SK-N-SH treated with all-trans-retinoic acid at 6 μM for 48 hours (cell line): ENCODE results near the gene RASGRF2.

Source experiments
- BACH2 ChIP-seq: fragments of 250-450 bp; sonication (Bioruptor Pico); IDR thresholded peaks from 2 replicates; pipeline ENCODE4 v1.9.0; 2021; ENCODE audit warnings: mild to moderate bottlenecking, borderline replicate concordance
- ESRRG ChIP-seq: fragments of 250-450 bp; sonication (Bioruptor Pico); IDR thresholded peaks from 2 replicates; pipeline ENCODE4 v1.6.1; 2021; ENCODE audit warnings: mild to moderate bottlenecking
- GLIS3 ChIP-seq: fragments of 250-450 bp; sonication (Bioruptor Pico); IDR thresholded peaks from 2 replicates; pipeline ENCODE4 v1.5.0; 2020; ENCODE audit warnings: mild to moderate bottlenecking, moderate library complexity
- ISL1 ChIP-seq: fragments of 250-450 bp; sonication (Bioruptor Pico); IDR thresholded peaks from 2 replicates; pipeline ENCODE4 v2.1.2; 2022; ENCODE audit warnings: mild to moderate bottlenecking, moderate library complexity
- RARB ChIP-seq: fragments of 250-450 bp; sonication (Bioruptor Pico); IDR thresholded peaks from 2 replicates; pipeline ENCODE4 v1.8.0; 2021; ENCODE audit warnings: mild to moderate bottlenecking, moderate library complexity
- TOX ChIP-seq: fragments of 250-450 bp; sonication (Bioruptor Pico); IDR thresholded peaks from 2 replicates; pipeline ENCODE4 v1.8.0; 2021; ENCODE audit warnings: mild to moderate bottlenecking, moderate library complexity, borderline replicate concordance
- ZC3H10 ChIP-seq: fragments of 250-450 bp; sonication (Bioruptor Pico); IDR thresholded peaks from 2 replicates; pipeline ENCODE4 v1.5.1; 2021; ENCODE audit warnings: mild to moderate bottlenecking, moderate library complexity
- ZNF70 ChIP-seq: fragments of 450-650 bp; formaldehyde crosslinking; IDR thresholded peaks from 2 replicates; pipeline ENCODE4 v1.5.0; 2020; ENCODE audit warnings: mild to moderate bottlenecking, moderate library complexity
- ZNF8 ChIP-seq: fragments of 450-650 bp; formaldehyde crosslinking; IDR thresholded peaks from 2 replicates; pipeline ENCODE4 v1.5.0; 2020; ENCODE audit warnings: mild to moderate bottlenecking, moderate library complexity
- TF ChIP-seq, protein P1 (sequence below): fragments of 250-450 bp; sonication (Bioruptor Pico); IDR thresholded peaks from 2 replicates; pipeline ENCODE4 v1.8.0; 2020; ENCODE audit warnings: mild to moderate bottlenecking, moderate library complexity, borderline replicate concordance
- TF ChIP-seq, protein P2 (sequence below): fragments of 250-450 bp; sonication (Bioruptor Pico); IDR thresholded peaks from 2 replicates; pipeline ENCODE4 v1.5.0; 2020; ENCODE audit warnings: mild to moderate bottlenecking, moderate library complexity
- TF ChIP-seq, protein P3 (sequence below): fragments of 250-450 bp; sonication (Bioruptor Pico); IDR thresholded peaks from 2 replicates; pipeline ENCODE4 v1.5.1; 2021; ENCODE audit warnings: mild to moderate bottlenecking, moderate library complexity
- TF ChIP-seq, protein P4 (sequence below): fragments of 250-450 bp; sonication (Bioruptor Pico); IDR thresholded peaks from 2 replicates; pipeline ENCODE4 v1.8.0; 2021; ENCODE audit warnings: low read depth, mild to moderate bottlenecking, moderate library complexity, borderline replicate concordance
- TF ChIP-seq, protein P5 (sequence below): fragments of 250-450 bp; sonication (Bioruptor Pico); IDR thresholded peaks from 2 replicates; pipeline ENCODE4 v1.5.1; 2020; ENCODE audit warnings: low read depth, mild to moderate bottlenecking, moderate library complexity

DNA sequence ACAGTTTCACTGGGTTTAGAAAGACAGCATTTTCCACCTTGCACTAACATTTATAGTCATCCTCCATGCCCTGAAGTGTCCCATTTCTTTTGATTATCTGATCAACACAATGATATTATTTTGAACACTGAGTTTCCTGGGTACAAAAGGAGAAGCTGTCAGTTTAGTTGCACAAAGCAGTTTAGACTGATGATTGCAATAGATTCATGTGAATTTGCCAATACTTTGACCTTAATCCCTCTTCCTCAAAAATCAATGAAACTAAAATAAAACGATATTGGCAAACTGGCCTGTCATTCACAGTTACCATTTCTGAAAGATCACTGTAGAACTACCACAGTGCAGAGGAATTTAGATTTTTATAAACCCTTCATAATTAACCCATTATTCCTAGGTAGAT lies 34.2 kb upstream of the RASGRF2 start:
- TF ChIP-seq, protein P1, sequence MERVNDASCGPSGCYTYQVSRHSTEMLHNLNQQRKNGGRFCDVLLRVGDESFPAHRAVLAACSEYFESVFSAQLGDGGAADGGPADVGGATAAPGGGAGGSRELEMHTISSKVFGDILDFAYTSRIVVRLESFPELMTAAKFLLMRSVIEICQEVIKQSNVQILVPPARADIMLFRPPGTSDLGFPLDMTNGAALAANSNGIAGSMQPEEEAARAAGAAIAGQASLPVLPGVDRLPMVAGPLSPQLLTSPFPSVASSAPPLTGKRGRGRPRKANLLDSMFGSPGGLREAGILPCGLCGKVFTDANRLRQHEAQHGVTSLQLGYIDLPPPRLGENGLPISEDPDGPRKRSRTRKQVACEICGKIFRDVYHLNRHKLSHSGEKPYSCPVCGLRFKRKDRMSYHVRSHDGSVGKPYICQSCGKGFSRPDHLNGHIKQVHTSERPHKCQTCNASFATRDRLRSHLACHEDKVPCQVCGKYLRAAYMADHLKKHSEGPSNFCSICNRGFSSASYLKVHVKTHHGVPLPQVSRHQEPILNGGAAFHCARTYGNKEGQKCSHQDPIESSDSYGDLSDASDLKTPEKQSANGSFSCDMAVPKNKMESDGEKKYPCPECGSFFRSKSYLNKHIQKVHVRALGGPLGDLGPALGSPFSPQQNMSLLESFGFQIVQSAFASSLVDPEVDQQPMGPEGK, result no peak
- no peak for TF ChIP-seq TOX
- TF ChIP-seq, protein P2, sequence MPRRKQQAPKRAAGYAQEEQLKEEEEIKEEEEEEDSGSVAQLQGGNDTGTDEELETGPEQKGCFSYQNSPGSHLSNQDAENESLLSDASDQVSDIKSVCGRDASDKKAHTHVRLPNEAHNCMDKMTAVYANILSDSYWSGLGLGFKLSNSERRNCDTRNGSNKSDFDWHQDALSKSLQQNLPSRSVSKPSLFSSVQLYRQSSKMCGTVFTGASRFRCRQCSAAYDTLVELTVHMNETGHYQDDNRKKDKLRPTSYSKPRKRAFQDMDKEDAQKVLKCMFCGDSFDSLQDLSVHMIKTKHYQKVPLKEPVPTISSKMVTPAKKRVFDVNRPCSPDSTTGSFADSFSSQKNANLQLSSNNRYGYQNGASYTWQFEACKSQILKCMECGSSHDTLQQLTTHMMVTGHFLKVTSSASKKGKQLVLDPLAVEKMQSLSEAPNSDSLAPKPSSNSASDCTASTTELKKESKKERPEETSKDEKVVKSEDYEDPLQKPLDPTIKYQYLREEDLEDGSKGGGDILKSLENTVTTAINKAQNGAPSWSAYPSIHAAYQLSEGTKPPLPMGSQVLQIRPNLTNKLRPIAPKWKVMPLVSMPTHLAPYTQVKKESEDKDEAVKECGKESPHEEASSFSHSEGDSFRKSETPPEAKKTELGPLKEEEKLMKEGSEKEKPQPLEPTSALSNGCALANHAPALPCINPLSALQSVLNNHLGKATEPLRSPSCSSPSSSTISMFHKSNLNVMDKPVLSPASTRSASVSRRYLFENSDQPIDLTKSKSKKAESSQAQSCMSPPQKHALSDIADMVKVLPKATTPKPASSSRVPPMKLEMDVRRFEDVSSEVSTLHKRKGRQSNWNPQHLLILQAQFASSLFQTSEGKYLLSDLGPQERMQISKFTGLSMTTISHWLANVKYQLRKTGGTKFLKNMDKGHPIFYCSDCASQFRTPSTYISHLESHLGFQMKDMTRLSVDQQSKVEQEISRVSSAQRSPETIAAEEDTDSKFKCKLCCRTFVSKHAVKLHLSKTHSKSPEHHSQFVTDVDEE (CRISPR knock-in tag), result no peak
- no peak for TF ChIP-seq ZC3H10 (CRISPR knock-in tag)
- TF ChIP-seq ISL1, result no peak
- no peak for TF ChIP-seq ZNF8
- no peak for TF ChIP-seq GLIS3 (CRISPR knock-in tag)
- TF ChIP-seq, protein P3, sequence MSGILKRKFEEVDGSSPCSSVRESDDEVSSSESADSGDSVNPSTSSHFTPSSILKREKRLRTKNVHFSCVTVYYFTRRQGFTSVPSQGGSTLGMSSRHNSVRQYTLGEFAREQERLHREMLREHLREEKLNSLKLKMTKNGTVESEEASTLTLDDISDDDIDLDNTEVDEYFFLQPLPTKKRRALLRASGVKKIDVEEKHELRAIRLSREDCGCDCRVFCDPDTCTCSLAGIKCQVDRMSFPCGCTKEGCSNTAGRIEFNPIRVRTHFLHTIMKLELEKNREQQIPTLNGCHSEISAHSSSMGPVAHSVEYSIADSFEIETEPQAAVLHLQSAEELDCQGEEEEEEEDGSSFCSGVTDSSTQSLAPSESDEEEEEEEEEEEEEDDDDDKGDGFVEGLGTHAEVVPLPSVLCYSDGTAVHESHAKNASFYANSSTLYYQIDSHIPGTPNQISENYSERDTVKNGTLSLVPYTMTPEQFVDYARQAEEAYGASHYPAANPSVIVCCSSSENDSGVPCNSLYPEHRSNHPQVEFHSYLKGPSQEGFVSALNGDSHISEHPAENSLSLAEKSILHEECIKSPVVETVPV, result no peak
- TF ChIP-seq, protein P4, sequence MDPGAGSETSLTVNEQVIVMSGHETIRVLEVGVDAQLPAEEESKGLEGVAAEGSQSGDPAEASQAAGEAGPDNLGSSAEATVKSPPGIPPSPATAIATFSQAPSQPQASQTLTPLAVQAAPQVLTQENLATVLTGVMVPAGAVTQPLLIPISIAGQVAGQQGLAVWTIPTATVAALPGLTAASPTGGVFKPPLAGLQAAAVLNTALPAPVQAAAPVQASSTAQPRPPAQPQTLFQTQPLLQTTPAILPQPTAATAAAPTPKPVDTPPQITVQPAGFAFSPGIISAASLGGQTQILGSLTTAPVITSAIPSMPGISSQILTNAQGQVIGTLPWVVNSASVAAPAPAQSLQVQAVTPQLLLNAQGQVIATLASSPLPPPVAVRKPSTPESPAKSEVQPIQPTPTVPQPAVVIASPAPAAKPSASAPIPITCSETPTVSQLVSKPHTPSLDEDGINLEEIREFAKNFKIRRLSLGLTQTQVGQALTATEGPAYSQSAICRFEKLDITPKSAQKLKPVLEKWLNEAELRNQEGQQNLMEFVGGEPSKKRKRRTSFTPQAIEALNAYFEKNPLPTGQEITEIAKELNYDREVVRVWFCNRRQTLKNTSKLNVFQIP (CRISPR knock-in tag), result no peak
- TF ChIP-seq BACH2 (CRISPR knock-in tag), result no peak
- TF ChIP-seq RARB (CRISPR knock-in tag), result no peak
- no peak for TF ChIP-seq ZNF70 (CRISPR knock-in tag)
- TF ChIP-seq, protein P5, sequence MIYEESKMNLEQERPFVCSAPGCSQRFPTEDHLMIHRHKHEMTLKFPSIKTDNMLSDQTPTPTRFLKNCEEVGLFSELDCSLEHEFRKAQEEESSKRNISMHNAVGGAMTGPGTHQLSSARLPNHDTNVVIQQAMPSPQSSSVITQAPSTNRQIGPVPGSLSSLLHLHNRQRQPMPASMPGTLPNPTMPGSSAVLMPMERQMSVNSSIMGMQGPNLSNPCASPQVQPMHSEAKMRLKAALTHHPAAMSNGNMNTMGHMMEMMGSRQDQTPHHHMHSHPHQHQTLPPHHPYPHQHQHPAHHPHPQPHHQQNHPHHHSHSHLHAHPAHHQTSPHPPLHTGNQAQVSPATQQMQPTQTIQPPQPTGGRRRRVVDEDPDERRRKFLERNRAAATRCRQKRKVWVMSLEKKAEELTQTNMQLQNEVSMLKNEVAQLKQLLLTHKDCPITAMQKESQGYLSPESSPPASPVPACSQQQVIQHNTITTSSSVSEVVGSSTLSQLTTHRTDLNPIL, result no peak
- no peak for TF ChIP-seq ESRRG (CRISPR knock-in tag)
